Measurements from ENCODE around the gene SLC35D3.
"Not testable (repeated sequence)": the region's sequence is repeated elsewhere in the genome, so short reads cannot be mapped to it uniquely, and the experiment has no call there.

Gene SLC35D3

DNA sequence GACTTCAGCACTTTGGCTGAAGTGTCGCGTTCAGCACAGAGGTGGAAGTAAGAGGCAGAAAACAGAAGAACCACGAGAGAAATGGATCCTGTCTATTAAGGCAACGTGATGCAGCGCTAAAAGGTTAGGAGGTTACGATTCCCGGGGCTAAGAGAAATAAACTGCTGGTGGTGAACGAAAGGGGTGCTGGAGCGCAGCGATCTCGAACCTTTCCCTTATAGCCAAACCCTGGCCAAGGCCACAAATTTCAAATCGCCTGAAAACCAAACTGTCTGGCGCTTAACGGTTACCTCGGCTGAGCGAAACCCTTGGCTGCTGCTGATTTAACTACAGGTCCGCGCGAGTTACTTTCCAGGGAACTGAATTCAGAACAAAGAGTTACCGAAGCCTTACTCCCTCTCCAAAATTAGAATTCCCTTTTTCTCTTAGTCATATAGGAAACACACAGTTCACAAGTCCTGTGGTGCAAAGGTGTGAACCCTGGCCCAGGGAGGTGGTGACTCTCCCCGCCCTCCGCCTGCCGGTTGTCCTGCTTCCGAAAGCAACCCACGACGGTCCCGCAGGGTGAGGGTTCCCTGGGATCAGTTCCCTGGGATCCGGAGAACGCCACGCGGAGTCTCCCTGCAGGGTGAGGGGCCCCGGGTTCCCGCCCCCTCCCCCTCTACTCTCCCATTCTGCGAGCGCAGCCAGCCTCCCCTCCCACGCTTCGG, 1.3 kb upstream of the SLC35D3 start:
- in situ Hi-C loops (cut with HindIII; ENCODE audit: low pct_ligation_motif_present, low pct_unique_long_range_greater_than_20kb, low sequenced_read_pairs) = no loop called here
- DNase-seq = no peak

GRCh38 chr6:136921381-136921935, 643 bp upstream of the SLC35D3 start:
- DNase-seq = no peak
- in situ Hi-C loops (cut with HindIII; ENCODE audit: low pct_ligation_motif_present, low pct_unique_long_range_greater_than_20kb, low sequenced_read_pairs) = no loop called here

DNA sequence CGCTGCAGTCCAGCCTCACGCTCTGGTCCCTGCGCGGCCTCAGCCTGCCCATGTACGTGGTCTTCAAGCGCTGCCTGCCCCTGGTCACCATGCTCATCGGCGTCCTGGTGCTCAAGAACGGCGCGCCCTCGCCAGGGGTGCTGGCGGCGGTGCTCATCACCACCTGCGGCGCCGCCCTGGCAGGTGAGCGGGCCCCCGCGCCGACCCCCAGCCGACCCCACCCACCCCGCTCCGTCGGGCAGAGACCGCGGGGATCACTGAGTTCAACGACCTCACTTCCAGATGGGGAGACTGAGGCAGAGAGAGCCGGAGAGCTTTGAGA, 545 bp downstream of the SLC35D3 start:
- DNase-seq = no peak
- in situ Hi-C loops (cut with HindIII; ENCODE audit: low pct_ligation_motif_present, low pct_unique_long_range_greater_than_20kb, low sequenced_read_pairs) = no loop called here

- no peak for DNase-seq
- in situ Hi-C loops (cut with HindIII; ENCODE audit: low pct_ligation_motif_present, low pct_unique_long_range_greater_than_20kb, low sequenced_read_pairs) = no loop called here
These were observed 1.2 kb downstream of the SLC35D3 start for GRCh38 chr6:136923116-136923953.

GRCh38 chr6:136923954-136924673, 2.0 kb downstream of the SLC35D3 start:
- in situ Hi-C loops (cut with HindIII; ENCODE audit: low pct_ligation_motif_present, low pct_unique_long_range_greater_than_20kb, low sequenced_read_pairs) = no loop called here
- DNase-seq = no peak

GRCh38 chr6:136926383-136926782, 4.3 kb downstream of the SLC35D3 start:
- in situ Hi-C loops (cut with HindIII; ENCODE audit: low pct_ligation_motif_present, low pct_unique_long_range_greater_than_20kb, low sequenced_read_pairs) = no loop called here
- DNase-seq = no peak

DNA sequence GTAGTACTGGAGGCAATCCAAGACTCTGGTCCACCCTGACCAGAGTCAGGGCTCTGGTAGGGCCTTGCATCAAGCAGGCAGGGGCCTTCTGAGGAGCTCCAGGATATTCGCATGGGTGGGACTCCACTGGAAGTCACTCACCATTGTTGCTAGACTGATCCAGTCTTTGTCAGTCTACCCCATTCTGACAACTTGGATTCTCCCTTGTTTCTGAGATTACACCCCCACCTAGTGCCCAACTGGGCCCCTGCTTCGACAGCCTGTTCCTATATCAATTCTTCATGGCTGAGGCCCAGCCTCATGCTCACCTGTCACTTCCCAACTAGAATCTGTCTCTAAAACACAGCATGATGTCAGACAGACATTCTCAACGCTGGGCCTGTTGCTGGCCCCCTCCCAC, 5.2 kb downstream of the SLC35D3 start:
- peak; percentile 24 for DNase-seq
- in situ Hi-C loops (cut with HindIII; ENCODE audit: low pct_ligation_motif_present, low pct_unique_long_range_greater_than_20kb, low sequenced_read_pairs) = no loop called here

- in situ Hi-C loops (cut with HindIII; ENCODE audit: low pct_ligation_motif_present, low pct_unique_long_range_greater_than_20kb, low sequenced_read_pairs) = no loop called here
- no peak for DNase-seq
These were observed 8.4 kb downstream of the SLC35D3 start for GRCh38 chr6:136930528-136930927.

DNA sequence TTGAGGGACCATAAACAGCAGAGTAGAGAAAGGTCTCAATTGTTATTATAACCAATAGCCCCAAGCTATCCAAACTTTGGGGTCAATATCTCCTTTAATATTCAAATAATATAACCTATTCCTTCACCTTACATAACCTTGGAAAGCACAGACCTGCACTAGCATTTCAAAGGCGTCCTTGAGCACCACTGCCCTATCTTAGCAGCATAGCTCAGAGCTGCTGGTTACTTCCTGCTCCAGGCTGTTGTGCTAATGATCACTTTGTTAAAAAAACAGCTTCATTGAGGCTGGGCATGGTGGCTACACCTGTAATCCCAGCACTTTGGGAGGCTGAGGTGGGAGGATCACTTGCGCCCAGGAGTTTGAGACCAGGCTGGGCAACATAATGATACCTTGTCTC, 10.5 kb downstream of the SLC35D3 start:
- in situ Hi-C loops (cut with HindIII; ENCODE audit: low pct_ligation_motif_present, low pct_unique_long_range_greater_than_20kb, low sequenced_read_pairs) = no loop called here
- DNase-seq = no peak

DNA sequence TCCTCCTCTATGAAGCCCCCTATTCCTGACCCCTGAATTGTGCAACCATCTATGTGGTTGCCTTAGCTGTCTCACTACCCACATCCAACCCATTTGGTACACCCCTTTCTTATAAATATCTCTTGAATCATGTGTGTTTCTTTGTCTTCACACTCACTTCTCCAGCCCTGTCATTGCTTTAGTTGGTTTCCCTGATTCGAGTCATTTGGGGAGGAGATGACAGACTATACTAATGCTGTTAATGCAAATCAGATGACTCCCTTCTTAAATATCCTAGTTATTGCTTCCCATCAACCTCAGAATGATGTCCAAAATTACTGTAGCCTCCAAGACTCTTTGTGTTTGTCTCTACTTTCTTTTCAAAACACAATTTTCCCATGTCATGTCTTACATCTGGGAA, 23.0 kb downstream of the SLC35D3 start:
- in situ Hi-C loops (cut with HindIII; ENCODE audit: low pct_ligation_motif_present, low pct_unique_long_range_greater_than_20kb, low sequenced_read_pairs) = no loop called here
- no peak for DNase-seq

GRCh38 chr6:136945711-136946121, 23.6 kb downstream of the SLC35D3 start:
- in situ Hi-C loops (cut with HindIII; ENCODE audit: low pct_ligation_motif_present, low pct_unique_long_range_greater_than_20kb, low sequenced_read_pairs) = no loop called here
- no peak for DNase-seq

- DNase-seq = no peak
- in situ Hi-C loops (cut with HindIII; ENCODE audit: low pct_ligation_motif_present, low pct_unique_long_range_greater_than_20kb, low sequenced_read_pairs) = no loop called here
These were observed 24.9 kb downstream of the SLC35D3 start for GRCh38 chr6:136947037-136947436.

DNA sequence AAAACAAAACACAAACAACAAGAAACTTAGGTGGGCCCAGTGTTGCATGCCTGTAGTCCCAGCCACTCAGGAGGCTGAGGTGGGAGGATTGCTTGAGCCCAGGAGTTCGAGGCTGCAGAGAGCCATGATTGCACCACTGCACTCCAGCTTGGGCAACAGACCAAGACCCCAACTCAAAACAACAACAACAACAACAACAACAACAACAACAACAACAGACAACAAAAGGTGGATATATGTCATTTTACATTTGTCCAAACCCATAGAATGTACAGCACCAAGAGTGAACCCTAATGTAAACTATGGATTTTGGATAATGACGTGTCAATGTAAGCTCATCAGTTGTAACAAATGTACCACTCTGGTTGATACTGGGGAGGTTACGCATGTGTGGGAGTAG, 27.9 kb downstream of the SLC35D3 start:
- DNase-seq; in situ Hi-C loops (cut with HindIII; ENCODE audit: low pct_ligation_motif_present, low pct_unique_long_range_greater_than_20kb, low sequenced_read_pairs): not testable (repeated sequence)

DNA sequence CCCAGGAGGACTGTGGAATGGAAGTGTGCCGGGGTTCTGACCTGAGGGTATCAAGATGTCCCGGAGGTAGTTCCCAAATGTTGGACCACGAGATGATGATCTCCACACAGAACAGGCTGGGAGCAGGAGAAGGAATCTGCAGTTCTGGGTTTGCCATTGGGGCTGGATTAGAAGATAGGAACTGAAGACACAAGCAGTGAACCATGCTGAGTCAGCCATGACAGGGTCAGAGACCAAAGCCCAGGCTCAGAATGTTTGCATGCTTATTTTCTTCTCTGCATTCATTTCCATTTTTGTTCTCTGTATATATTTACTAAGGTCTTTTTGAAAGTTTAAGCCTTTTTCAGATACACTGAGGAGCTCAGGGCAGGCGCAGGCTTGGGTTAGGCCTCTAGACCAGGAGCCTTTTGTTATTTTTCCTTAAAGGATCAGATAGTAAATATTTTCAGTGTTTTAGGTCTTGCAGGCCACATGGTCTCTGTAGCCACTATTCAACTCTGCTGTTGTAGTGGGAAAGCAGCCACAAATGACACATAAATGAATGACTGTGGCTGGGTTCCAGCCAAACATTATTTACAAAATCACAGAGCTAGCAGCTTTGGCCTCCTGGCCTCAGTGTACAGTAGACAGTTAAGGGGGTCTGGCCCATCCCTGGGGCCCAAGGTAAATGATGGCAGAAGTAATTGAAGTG, 28.5 kb downstream of the SLC35D3 start:
- in situ Hi-C loops (cut with HindIII; ENCODE audit: low pct_ligation_motif_present, low pct_unique_long_range_greater_than_20kb, low sequenced_read_pairs) = no loop called here
- no peak for DNase-seq

- DNase-seq = no peak
These were observed 30.7 kb downstream of the SLC35D3 start for GRCh38 chr6:136952714-136953260.

DNA sequence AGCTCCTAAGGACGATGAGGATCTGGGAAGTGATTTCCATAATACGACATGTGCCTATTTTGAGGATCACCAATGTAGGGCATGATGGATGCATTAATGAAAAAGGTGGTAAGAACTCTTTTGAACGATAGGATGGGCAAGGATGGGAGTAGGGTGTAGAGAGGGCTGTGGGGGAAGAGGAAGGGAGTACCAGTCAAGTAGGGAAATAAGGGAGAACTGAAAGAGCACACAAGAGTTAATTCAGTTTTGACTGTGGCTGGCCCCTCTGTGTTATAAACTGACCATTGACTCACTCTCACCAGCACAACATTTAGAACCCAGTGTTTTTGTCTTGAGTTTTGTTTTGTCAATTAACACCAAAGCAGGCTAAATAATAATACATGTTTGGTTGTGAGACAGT, 33.0 kb downstream of the SLC35D3 start:
- no peak for DNase-seq
- in situ Hi-C loops (cut with HindIII; ENCODE audit: low pct_ligation_motif_present, low pct_unique_long_range_greater_than_20kb, low sequenced_read_pairs) = no loop called here

More at GRCh38 chr6:136952714-136953260, 30.7 kb downstream of the SLC35D3 start:
- in situ Hi-C loops (cut with HindIII; ENCODE audit: low pct_ligation_motif_present, low pct_unique_long_range_greater_than_20kb, low sequenced_read_pairs) = no loop called here

DNA sequence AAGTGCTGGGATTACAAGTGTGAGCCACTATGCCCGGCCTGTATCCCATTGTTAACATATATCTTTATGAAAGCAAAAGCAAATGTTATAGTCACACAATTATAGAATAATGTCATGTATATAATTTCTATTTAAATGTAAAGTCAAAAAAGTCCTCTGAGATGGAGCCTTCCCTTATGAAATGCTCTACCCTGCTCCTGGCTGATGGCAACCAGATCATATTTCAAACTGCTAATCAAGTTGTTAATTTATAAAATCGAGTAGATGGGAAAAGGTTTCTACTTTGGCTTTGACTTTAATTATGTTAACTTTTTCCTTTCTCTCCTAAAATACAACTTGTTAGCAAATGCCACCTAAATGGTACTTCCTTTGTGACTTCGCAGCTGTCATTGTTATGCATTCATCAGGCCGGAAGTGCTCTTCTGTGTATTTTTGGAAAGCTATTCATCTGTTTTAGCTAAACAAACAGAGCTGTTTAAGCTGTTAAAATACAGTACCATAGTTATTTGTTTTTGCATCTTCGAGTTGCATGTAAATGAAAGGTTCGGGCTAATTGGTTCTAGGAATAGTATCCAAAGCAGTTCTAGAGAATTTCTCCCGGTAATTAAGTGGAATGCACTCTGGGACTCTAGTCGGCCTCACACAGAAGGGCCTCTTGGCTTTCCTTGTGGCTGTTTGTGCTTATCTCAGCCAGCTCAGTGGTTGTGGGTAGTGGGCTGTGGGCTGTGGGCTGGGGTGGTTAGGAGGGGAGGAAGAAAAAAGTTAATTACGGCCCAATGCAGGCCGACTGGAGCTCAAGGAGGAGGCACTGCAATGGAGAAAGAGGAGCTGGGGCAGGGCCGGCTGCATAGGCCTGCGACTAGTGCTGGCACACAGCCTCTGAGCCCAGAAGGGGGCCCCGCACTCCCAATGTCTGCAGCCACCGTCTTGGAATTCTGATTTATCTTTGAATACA, 34.8 kb downstream of the SLC35D3 start:
- DNase-seq = no peak
- in situ Hi-C loops (cut with HindIII; ENCODE audit: low pct_ligation_motif_present, low pct_unique_long_range_greater_than_20kb, low sequenced_read_pairs) = no loop called here
